NCI-H128 (cell line): ENCODE results near the gene CSNK2B.

Experiments used
- DNase-seq: peaks from one replicate; lab custom pipeline; 2025; ENCODE audit not compliant: unreplicated experiment; lab: John Stamatoyannopoulos, UW

CSNK2B gene

DNA sequence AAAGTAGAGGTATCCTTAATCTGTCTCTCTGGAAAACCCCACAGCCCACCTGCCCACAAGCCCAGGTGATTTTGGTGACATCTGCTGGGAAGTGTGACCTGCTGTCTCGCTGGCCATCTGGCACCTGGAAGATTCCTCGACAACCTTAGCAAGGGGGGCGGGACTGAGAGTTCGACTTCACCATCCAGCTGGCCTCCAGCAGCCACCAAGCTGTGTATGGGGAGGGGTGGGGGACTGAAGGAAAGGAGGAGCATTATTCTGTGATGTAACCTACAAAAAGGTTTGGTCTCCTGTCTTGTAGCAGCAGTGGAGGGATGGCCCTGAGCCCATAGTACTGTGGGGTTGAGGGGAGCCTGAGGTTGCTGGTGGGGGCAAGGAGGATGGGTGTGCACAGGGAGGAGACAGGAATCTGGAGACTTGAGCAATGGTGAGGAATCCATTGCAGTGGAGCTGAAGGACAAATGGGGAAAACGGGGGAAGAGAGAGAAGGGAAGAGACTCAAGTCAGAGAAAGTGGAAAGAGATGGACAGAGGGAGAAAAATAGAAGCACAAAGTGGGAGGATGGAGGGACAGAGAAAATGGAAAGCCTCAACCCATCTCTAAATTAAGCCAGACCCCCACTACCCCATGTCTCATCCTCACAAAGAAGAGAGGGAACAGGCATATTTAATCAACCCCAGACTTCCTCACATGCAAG is 44.8 kb downstream of the CSNK2B start:
- DNase-seq: no peak

DNA sequence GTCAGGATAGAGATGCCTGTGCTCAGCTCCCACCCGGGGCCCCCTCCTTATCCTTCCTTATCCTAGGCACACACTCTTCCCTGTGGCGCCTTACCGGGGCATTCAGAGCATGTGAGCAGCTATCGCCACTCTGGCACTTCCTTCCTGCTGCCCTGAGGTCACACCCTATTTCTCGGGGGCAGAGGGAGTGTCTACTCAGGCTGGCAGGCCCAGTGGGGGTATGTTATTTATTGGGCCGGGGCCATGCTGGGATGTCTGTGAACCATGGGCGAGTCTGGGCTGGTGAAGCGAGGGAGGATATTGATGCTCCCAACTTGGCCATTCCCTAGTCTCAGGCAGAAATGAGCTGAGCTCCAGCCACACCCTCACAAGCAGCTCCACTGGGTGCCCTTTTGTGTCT is 45.4 kb downstream of the CSNK2B start:
- DNase-seq: no peak

GRCh38 chr6:31712296-31712695 is 46.4 kb downstream of the CSNK2B start:
- no peak for DNase-seq

- DNase-seq: no peak
These were observed 47.6 kb downstream of the CSNK2B start for GRCh38 chr6:31713465-31713864.

GRCh38 chr6:31713991-31714684 is 48.3 kb downstream of the CSNK2B start:
- DNase-seq: no peak

GRCh38 chr6:31715022-31715958 is 49.4 kb downstream of the CSNK2B start, which contains the start of gene LY6G6D:
TSS of gene LY6G6D (plus strand) at chr6:31715348. CDS start at chr6:31715356, 8 bp downstream.
- no peak for DNase-seq

DNA sequence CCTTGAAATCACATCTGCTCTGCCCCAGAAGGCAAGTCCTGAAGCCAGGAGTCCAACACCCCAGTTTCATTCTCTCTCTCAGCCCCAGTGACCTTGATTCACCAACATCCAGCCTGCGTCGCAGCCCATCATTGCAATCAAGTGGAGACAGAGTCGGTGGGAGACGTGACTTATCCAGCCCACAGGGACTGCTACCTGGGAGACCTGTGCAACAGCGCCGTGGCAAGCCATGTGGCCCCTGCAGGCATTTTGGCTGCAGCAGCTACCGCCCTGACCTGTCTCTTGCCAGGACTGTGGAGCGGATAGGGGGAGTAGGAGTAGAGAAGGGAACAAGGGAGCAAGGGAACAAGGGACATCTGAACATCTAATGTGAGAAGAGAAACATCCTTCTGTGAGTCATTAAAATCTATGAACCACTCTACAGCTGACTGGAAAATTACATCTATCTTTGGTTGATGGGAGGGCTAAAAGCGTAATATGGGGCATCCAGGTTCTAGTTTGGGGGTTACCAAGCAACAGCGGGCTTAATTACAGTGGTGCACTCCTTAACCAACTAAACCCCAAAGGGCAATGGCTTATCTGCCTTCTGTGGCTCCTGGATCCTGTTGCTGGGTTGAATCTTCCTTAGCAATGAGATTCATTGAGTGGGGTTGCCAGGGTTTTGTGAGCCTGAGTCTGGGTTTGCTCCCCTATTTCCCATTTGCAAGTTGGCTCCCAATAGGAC is 51.8 kb downstream of the CSNK2B start:
- DNase-seq: no peak

DNA sequence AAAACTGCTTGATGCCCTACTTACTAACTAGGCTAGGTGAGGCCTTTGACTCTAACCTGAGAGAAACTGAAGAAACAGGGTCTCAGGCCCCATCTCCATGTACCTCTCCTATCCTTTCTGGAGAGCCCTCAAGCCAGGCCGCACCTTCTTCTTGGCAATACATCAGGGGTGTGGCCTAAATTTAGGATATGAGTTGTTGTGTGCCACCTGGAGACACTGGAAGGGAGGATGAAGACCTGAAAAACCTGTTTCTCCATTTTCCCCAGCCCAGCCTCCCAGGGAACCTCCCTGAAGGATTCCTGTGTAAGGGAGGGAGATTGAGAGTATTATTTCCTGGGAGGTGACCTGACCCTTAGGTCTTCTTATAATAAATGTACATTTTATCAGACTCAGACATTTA is 52.4 kb downstream of the CSNK2B start:
- no peak for DNase-seq

GRCh38 chr6:31719001-31719400 is 53.1 kb downstream of the CSNK2B start:
- DNase-seq: no peak
